A549 treated with CORT108297 at 1 μM for 4 hours (cell line): ENCODE measurements around the gene SERPINE1. TPM values are rescaled to one million over a fixed set of nuclear protein-coding genes. Genes with fewer than 3 reads are reported as not detected.

ENCODE experiments used
- total RNA-seq: library from RNA; stranded (reverse); fragments of 200-300 nt; extraction: Qiagen RNA extraction; gene quantifications from 5 replicates; pipeline ENCODE4 v1.2.3, GENCODE V29; 2022

The SERPINE1 gene
- 1,104 to 1,398 TPM (median 1,160 TPM) in 5 replicates for total RNA-seq

GRCh38 chr7:101126651-101127459 is at the start of gene SERPINE1:
TSS of gene SERPINE1 (plus strand) at chr7:101127104. CDS start at chr7:101128394, 1,290 bp downstream.

GRCh38 chr7:101085162-101085964 is 41.5 kb upstream of the SERPINE1 start, which contains the start of gene TRIM56:
TSS of gene TRIM56 (plus strand) at chr7:101085481. CDS start at chr7:101087313, 1,832 bp downstream.

GRCh38 chr7:101153969-101154692 is 27.2 kb downstream of the SERPINE1 start, which contains the start of gene AP1S1:
TSS of gene AP1S1 (plus strand) at chr7:101154476. CDS start at chr7:101154515, 39 bp downstream.

GRCh38 chr7:101165075-101165957 is 38.4 kb downstream of the SERPINE1 start, which contains the start of gene VGF:
TSS of gene VGF (minus strand) at chr7:101165569. CDS start at chr7:101164843, 726 bp downstream.

DNA sequence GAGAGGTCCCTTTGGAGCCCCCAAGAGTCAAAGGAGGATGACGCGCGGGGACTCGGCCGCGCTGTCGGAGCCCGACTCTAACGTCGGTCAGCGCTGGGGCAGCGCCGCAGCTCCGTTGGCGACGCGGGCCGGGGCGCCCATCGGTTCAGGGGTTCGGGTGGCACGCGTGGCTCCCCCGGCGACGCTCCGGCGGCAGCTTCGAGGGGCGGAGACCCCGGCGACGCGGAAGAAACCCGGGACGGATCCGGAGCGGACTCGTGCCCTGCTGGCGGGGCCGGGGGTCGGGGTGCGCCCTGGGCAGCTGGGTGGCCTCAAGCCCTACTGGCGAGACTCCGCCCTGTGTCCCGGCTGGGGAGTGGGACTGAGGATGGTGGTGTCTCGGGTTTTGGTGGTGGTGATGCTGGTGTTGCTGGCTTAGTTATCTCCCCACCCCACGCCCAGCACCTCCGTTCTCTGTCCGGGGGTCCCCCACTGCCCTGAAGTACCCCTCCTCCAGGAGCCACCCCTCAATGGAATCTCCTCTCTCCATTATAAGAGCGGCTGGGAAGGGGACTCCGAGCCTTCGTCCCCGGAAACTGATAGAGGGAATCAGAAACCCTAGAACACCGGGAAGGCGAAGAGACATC is 53.3 kb downstream of the SERPINE1 start, which contains the start of gene NAT16:
TSS of gene NAT16 (minus strand) at position 164 of the 626 bp plus-strand sequence. CDS start 5,486 bp downstream, outside the sequence.

Other genes starting within 250 kb of the SERPINE1 start
- gene UFSP1, start 237.4 kb upstream of the SERPINE1 start, total RNA-seq, result 3.7 to 7.5 TPM (median 5.2 TPM) in 5 replicates
- gene ACHE, start 231.2 kb upstream of the SERPINE1 start, total RNA-seq, result 2.1 to 2.7 TPM (median 2.5 TPM) in 5 replicates
- 14.0 to 19.4 TPM (median 17.8 TPM) in 5 replicates for gene MUC3A, start 177.6 kb upstream of the SERPINE1 start, total RNA-seq
- 15.1 to 20.6 TPM (median 20.0 TPM) in 5 replicates for gene MUC12, start 157.5 kb upstream of the SERPINE1 start, total RNA-seq
- gene MUC17, start 107.0 kb upstream of the SERPINE1 start, total RNA-seq, result 0.02 to 0.14 TPM (median 0.02 TPM) in 5 replicates
- 10.5 to 14.9 TPM (median 12.8 TPM) in 5 replicates for gene TRIM56, start 41.6 kb upstream of the SERPINE1 start, total RNA-seq
- 143 to 158 TPM (median 150 TPM) in 5 replicates for gene AP1S1, start 27.4 kb downstream of the SERPINE1 start, total RNA-seq
- 10.5 to 26.2 TPM (median 16.4 TPM) in 5 replicates for gene VGF, start 38.5 kb downstream of the SERPINE1 start, total RNA-seq
- gene NAT16, start 53.2 kb downstream of the SERPINE1 start, total RNA-seq, result 0.10 to 0.17 TPM (median 0.14 TPM) in 5 replicates
- gene MOGAT3, start 73.9 kb downstream of the SERPINE1 start, total RNA-seq, result not detected in 5 replicates
- gene PLOD3, start 90.5 kb downstream of the SERPINE1 start, total RNA-seq, result 68.9 to 85.9 TPM (median 81.7 TPM) in 5 replicates
- 78.6 to 107 TPM (median 95.2 TPM) in 5 replicates for gene ZNHIT1, start 91.1 kb downstream of the SERPINE1 start, total RNA-seq
- 7.7 to 15.5 TPM (median 13.1 TPM) in 5 replicates for gene CLDN15, start 110.7 kb downstream of the SERPINE1 start, total RNA-seq
- 129 to 152 TPM (median 146 TPM) in 5 replicates for gene FIS1, start 118.0 kb downstream of the SERPINE1 start, total RNA-seq
- 51.1 to 58.0 TPM (median 53.0 TPM) in 5 replicates for gene IFT22, start 194.7 kb downstream of the SERPINE1 start, total RNA-seq
- 0.32 to 0.58 TPM (median 0.49 TPM) in 5 replicates for gene COL26A1, start 235.8 kb downstream of the SERPINE1 start, total RNA-seq